B cell (primary cell): ENCODE data around the gene MED13. TPM values are rescaled to one million over a fixed set of nuclear protein-coding genes. Genes with fewer than 3 reads are reported as not detected.

Experiments
- ATAC-seq: fragments of 200-7000 bp; cut with Tn5 transposase; one replicate; pipeline ENCODE4 v1.10.0; 2021; ENCODE audit warnings: low read depth, mild to moderate bottlenecking, moderate number of reproducible peaks, moderate library complexity
- CTCF ChIA-PET: fragments of 350-600 bp; sonication (Branson Sonifier 250); formaldehyde crosslinking; loops from one replicate; lab custom pipeline; 2021; ENCODE audit warnings: antibody characterized with exemption, inconsistent platforms; lab: Charles Lee
- POLR2A ChIA-PET: fragments of 350-600 bp; sonication (Branson Sonifier 250); formaldehyde crosslinking; loops from one replicate; lab custom pipeline; 2021; ENCODE audit warnings: antibody characterized with exemption; lab: Charles Lee
- DNase-seq: peaks from one replicate; pipeline ENCODE4 v3.0.0; 2013
- H2AFZ ChIP-seq: 2 replicates; pipeline ENCODE4 v1.6.1; 2012; ENCODE audit warnings: mild to moderate bottlenecking, low read depth, low read length; ENCODE audit not compliant: insufficient read depth, poor library complexity, severe bottlenecking
- H3K27ac ChIP-seq, 2 donors: 1 replicate in 1 of 2; 2 replicates in 1 of 2; pipeline ENCODE4 v1.5.1; 2012 to 2013; ENCODE audit warnings: low read length in 2 of 2, mild to moderate bottlenecking in 2 of 2, moderate library complexity in 1 of 2
- H3K27me3 ChIP-seq, 4 experiments: fragments of 200-600 bp in 1 of 4; sonication (generic) in 1 of 4; replicated peaks in 1 of 4; 1 replicate in 2 of 4; 2 replicates in 2 of 4; pipeline versions ENCODE4 v1.6.1 to v1.7.0; 2013 to 2016; ENCODE audit warnings: low read length in 3 of 4, mild to moderate bottlenecking in 2 of 4, mixed read lengths in 1 of 4, moderate library complexity in 1 of 4; ENCODE audit not compliant: insufficient read depth in 4 of 4, control insufficient read depth in 3 of 4; ENCODE audit errors: control extremely low read depth in 1 of 4
- H3K36me3 ChIP-seq, 2 experiments: replicated peaks in 1 of 2; 1 replicate in 1 of 2; 2 replicates in 1 of 2; pipeline versions ENCODE4 v1.6.1 to v1.7.1; 2013; ENCODE audit warnings: low read length in 1 of 2; ENCODE audit not compliant: insufficient read depth in 2 of 2, control insufficient read depth in 1 of 2; ENCODE audit errors: control extremely low read depth in 1 of 2, extremely low read depth in 1 of 2
- H3K4me1 ChIP-seq, 2 donors: fragments of 200-600 bp in 1 of 2; sonication (generic) in 1 of 2; 1 replicate in 1 of 2; 2 replicates in 1 of 2; pipeline versions ENCODE4 v1.5.1 to v1.6.1; 2013 to 2017; ENCODE audit warnings: low read length in 2 of 2; ENCODE audit not compliant: control insufficient read depth in 2 of 2, insufficient read depth in 2 of 2
- H3K4me2 ChIP-seq: replicated peaks from 2 replicates; pipeline ENCODE3; 2012; ENCODE audit warnings: mild to moderate bottlenecking, low read depth, low read length; ENCODE audit not compliant: poor library complexity, severe bottlenecking
- H3K4me3 ChIP-seq, 5 experiments: fragments of 200-600 bp in 1 of 5; sonication (generic) in 1 of 5; 1 replicate in 3 of 5; 2 replicates in 2 of 5; pipeline versions ENCODE4 v1.5.1 to v1.7.0; 2011 to 2016; ENCODE audit warnings: low read length in 4 of 5, mild to moderate bottlenecking in 4 of 5, low read depth in 2 of 5, control low read depth in 1 of 5, moderate library complexity in 1 of 5; ENCODE audit not compliant: insufficient read depth in 1 of 5; ENCODE audit errors: control extremely low read depth in 1 of 5, extremely low read depth in 1 of 5
- H3K79me2 ChIP-seq: fragments of 200-600 bp; sonication (generic); one replicate; pipeline ENCODE4 v1.6.0; 2016; ENCODE audit warnings: low read length; ENCODE audit not compliant: control insufficient read depth, insufficient read depth
- H3K9ac ChIP-seq: fragments of 200-600 bp; sonication (generic); 2 replicates; pipeline ENCODE4 v1.6.1; 2017; ENCODE audit warnings: mild to moderate bottlenecking, low read length, moderate library complexity
- H3K9me3 ChIP-seq, 3 donors: one replicate each; pipeline versions ENCODE4 v1.6.1 to v1.7.1; 2013; ENCODE audit warnings: low read length in 2 of 3; ENCODE audit not compliant: control insufficient read depth in 2 of 3, insufficient read depth in 1 of 3; ENCODE audit errors: control extremely low read depth in 1 of 3
- H4K20me1 ChIP-seq: 2 replicates; pipeline ENCODE4 v1.6.0; 2012; ENCODE audit warnings: mild to moderate bottlenecking, low read length; ENCODE audit not compliant: insufficient read depth, control insufficient read depth, poor library complexity, severe bottlenecking
- H3K27ac Mint-ChIP-seq: one replicate; pipeline ENCODE4 v1.8.0; 2021; ENCODE audit warnings: mixed read lengths
- H3K27me3 Mint-ChIP-seq: one replicate; pipeline ENCODE4 v1.8.0; 2021; ENCODE audit warnings: mixed read lengths
- H3K4me1 Mint-ChIP-seq: one replicate; pipeline ENCODE4 v1.8.0; 2021; ENCODE audit warnings: mixed read lengths
- H3K4me3 Mint-ChIP-seq: one replicate; pipeline ENCODE4 v1.8.0; 2021; ENCODE audit warnings: mixed read lengths
- H3K9me3 Mint-ChIP-seq: one replicate; pipeline ENCODE4 v1.8.0; 2022; ENCODE audit warnings: mixed read lengths; ENCODE audit not compliant: insufficient read depth
- EZH2 ChIP-seq: IDR thresholded peaks from 2 replicates; pipeline ENCODE4 v1.6.1; 2012; ENCODE audit warnings: borderline replicate concordance, low read depth, mild to moderate bottlenecking, moderate library complexity, low read length; ENCODE audit not compliant: insufficient read depth, poor library complexity, severe bottlenecking
- WGBS: methylation state at CpG from one replicate; pipeline ENCODE4 v1.1.5; 2013; ENCODE audit warnings: missing lambda C conversion rate; ENCODE audit not compliant: insufficient coverage; 5-methylcytosine and 5-hydroxymethylcytosine counted together
- intact Hi-C: fragments of 100-400 bp; cut with micrococcal nuclease; formaldehyde crosslinking; loops from one replicate; pipeline ENCODE4 v1.10.0; 2022
- polyA plus RNA-seq: library from polyadenylated mRNA; depleted of rRNA; stranded (reverse); fragments of >200 nt; gene quantifications from 2 replicates; pipeline ENCODE4 v1.2.3, GENCODE V29; 2012
- total RNA-seq, 2 donors: library from RNA; stranded (reverse); fragments of 120-200 nt in 1 of 2; gene quantifications; 1 replicate in 1 of 2; 2 replicates in 1 of 2; pipeline versions ENCODE4 v1.2.3 to v1.2.4, GENCODE V29; 2013 to 2022
- TF ChIP-seq, protein P1 (sequence below): fragments of 200-600 bp; IDR thresholded peaks from one replicate; pipeline ENCODE4 v1.8.0; 2022; ENCODE audit warnings: antibody characterized with exemption, mild to moderate bottlenecking

MED13 gene
- total and polyA plus RNA-seq, 2 donors (not counting 1 experiment from before 2014, with no cell fraction given), result 17.3 to 120 TPM

DNA sequence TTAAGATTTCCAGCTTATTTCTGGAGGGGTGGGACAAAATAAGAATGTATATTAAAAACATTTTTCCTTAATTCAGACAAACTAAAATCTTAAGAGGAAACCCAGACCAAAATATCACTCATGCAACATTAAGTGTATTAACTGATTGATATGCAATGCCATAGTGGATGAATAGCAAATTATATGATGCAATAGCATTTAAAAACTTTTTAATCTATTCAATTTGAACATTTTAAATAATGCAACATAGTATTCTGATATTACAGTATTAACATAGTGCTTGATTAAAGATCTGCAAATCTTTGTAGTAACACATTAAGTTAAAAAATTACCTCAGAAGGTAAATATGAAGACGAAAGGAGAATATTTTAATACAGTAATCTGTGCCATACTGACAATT lies 122.0 kb downstream of the MED13 start:
- no peak overlapping the region for H3K4me2 ChIP-seq
- Mint-ChIP-seq H3K4me1 (no peaks in the 10 kb centered on the region), H3K27me3 (no peaks in the 10 kb centered on the region), H3K4me3 (no peak overlapping the region), H3K27ac (no peak overlapping the region), H3K9me3 (no peaks in the 10 kb centered on the region)
- no peak overlapping the region for H3K4me3 ChIP-seq
- ChIA-PET POLR2A (no interaction called here), CTCF (no interaction called here)
- no peak overlapping the region for H2AFZ ChIP-seq
- TF ChIP-seq EZH2, result no peak
- TF ChIP-seq, protein P1, sequence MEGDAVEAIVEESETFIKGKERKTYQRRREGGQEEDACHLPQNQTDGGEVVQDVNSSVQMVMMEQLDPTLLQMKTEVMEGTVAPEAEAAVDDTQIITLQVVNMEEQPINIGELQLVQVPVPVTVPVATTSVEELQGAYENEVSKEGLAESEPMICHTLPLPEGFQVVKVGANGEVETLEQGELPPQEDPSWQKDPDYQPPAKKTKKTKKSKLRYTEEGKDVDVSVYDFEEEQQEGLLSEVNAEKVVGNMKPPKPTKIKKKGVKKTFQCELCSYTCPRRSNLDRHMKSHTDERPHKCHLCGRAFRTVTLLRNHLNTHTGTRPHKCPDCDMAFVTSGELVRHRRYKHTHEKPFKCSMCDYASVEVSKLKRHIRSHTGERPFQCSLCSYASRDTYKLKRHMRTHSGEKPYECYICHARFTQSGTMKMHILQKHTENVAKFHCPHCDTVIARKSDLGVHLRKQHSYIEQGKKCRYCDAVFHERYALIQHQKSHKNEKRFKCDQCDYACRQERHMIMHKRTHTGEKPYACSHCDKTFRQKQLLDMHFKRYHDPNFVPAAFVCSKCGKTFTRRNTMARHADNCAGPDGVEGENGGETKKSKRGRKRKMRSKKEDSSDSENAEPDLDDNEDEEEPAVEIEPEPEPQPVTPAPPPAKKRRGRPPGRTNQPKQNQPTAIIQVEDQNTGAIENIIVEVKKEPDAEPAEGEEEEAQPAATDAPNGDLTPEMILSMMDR, result no peak
- ATAC-seq (no peak), DNase-seq (no peak)
- no peaks in the 10 kb centered on the region for H3K27me3 ChIP-seq
- intact Hi-C loops, result no loop called here
- H3K9ac ChIP-seq, result no peak overlapping the region
- no peaks in the 10 kb centered on the region for H3K9me3 ChIP-seq
- no peaks in the 10 kb centered on the region for H3K4me1 ChIP-seq
- H3K27ac ChIP-seq, result no peak overlapping the region
- H3K36me3 ChIP-seq, result peaks cover 12 to 32% of the 10 kb centered on the region in 2 experiments
- no peaks in the 10 kb centered on the region for H4K20me1 ChIP-seq
- no peaks in the 10 kb centered on the region for H3K79me2 ChIP-seq
- WGBS, result no CpG with 5 or more reads among the region's 1 CpG

DNA sequence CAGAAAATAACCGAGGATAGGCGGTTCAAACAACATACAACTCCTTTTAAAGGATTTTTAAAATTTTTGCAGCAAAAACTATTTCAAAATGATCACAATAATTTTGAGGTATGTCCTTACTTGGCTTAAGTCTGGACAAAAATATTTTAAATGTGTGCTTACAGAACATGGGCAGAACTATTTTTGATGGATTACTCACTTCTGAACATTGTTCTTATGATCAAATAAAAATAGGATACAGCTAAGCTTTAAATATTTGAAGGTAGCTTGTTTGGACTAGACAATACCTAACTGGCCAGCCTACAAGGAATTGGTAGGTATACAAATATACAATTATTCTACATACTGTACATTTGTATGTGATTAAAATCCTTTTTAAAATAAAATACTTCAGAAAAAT lies 123.0 kb downstream of the MED13 start:
- Histone ChIP-seq H3K27ac (no peak overlapping the region), H3K27me3 (no peaks in the 10 kb centered on the region), H3K79me2 (no peaks in the 10 kb centered on the region), H3K4me2 (no peak overlapping the region), H3K9ac (no peak overlapping the region), H3K4me1 (no peaks in the 10 kb centered on the region), H4K20me1 (no peaks in the 10 kb centered on the region), H3K36me3 (peaks cover 5 to 23% of the 10 kb centered on the region in 2 experiments), H3K9me3 (no peaks in the 10 kb centered on the region), H3K4me3 (no peak overlapping the region), H2AFZ (no peak overlapping the region)
- ATAC-seq (no peak), DNase-seq (no peak)
- POLR2A ChIA-PET, result interaction anchor here (0.6 kb wide), 1 partner anchor 41 kb away, joined by 6 read pairs; no protein-coding TSS in a partner anchor
- H3K9me3 Mint-ChIP-seq, result no peaks in the 10 kb centered on the region
- H3K4me3 Mint-ChIP-seq, result no peak overlapping the region
- no peaks in the 10 kb centered on the region for H3K4me1 Mint-ChIP-seq
- WGBS, result no CpG with 5 or more reads among the region's 2 CpGs
- intact Hi-C loops, result no loop called here
- H3K27ac Mint-ChIP-seq, result no peak overlapping the region
- no peak for TF ChIP-seq EZH2
- TF ChIP-seq, protein P1, result no peak
- CTCF ChIA-PET, result no interaction called here
- no peaks in the 10 kb centered on the region for H3K27me3 Mint-ChIP-seq
